H9 (cell line): ENCODE measurements around the gene AGBL4. TPM values are rescaled to one million over a fixed set of nuclear protein-coding genes. Genes with fewer than 3 reads are reported as not detected.
A peak's percentile ranks its signal among the peaks of the same experiment; 100 is the strongest.

Experiments
- DNase-seq: peaks from one replicate; pipeline ENCODE4 v3.0.0-alpha.2; 2017
- H2AFZ ChIP-seq: one replicate; pipeline ENCODE4 v1.6.1; 2013; ENCODE audit warnings: mild to moderate bottlenecking, low read length, control low read depth, moderate library complexity
- H2AK5ac ChIP-seq: 2 replicates; pipeline ENCODE4 v1.6.1; 2013; ENCODE audit warnings: low read length, control low read depth, mixed read lengths; ENCODE audit not compliant: insufficient read length
- H2BK120ac ChIP-seq: one replicate; pipeline ENCODE4 v1.6.1; 2013; ENCODE audit warnings: low read depth, mild to moderate bottlenecking, low read length, control low read depth, inconsistent platforms; ENCODE audit not compliant: poor library complexity, severe bottlenecking
- H2BK12ac ChIP-seq: 2 replicates; pipeline ENCODE4 v1.6.1; 2013; ENCODE audit warnings: low read length, control low read depth, mixed read lengths, low read depth; ENCODE audit not compliant: insufficient read length
- H2BK15ac ChIP-seq: 2 replicates; pipeline ENCODE4 v1.6.1; 2013; ENCODE audit warnings: low read depth, low read length, control low read depth
- H2BK20ac ChIP-seq: one replicate; pipeline ENCODE4 v1.6.1; 2013; ENCODE audit warnings: low read depth, mild to moderate bottlenecking, low read length, control low read depth, inconsistent platforms; ENCODE audit not compliant: poor library complexity, severe bottlenecking
- H2BK5ac ChIP-seq: 2 replicates; pipeline ENCODE4 v1.6.1; 2013; ENCODE audit warnings: low read length, control low read depth, mixed read lengths; ENCODE audit not compliant: insufficient read length
- H3K14ac ChIP-seq: 2 replicates; pipeline ENCODE4 v1.6.1; 2013; ENCODE audit warnings: low read length, control low read depth; ENCODE audit not compliant: insufficient read depth
- H3K18ac ChIP-seq: 2 replicates; pipeline ENCODE4 v1.6.1; 2013; ENCODE audit warnings: low read depth, mild to moderate bottlenecking, mixed read lengths, low read length, control low read depth; ENCODE audit not compliant: insufficient read length
- H3K23ac ChIP-seq: 2 replicates; pipeline ENCODE4 v1.6.1; 2013; ENCODE audit warnings: low read length, control low read depth, mixed read lengths, low read depth; ENCODE audit not compliant: insufficient read length
- H3K23me2 ChIP-seq: 2 replicates; pipeline ENCODE4 v1.6.1; 2013; ENCODE audit warnings: low read depth, mild to moderate bottlenecking, mixed read lengths, low read length, control low read depth; ENCODE audit not compliant: insufficient read length, poor library complexity, severe bottlenecking
- H3K27ac ChIP-seq: 2 replicates; pipeline ENCODE4 v1.5.1; 2013; ENCODE audit warnings: low read length, control low read depth, mixed read lengths, low read depth; ENCODE audit not compliant: insufficient read length
- H3K27me3 ChIP-seq: 2 replicates; pipeline ENCODE4 v1.6.1; 2013; ENCODE audit warnings: low read length, control low read depth, inconsistent platforms; ENCODE audit not compliant: insufficient read depth
- H3K4ac ChIP-seq: 2 replicates; pipeline ENCODE4 v1.6.1; 2013; ENCODE audit warnings: low read depth, mild to moderate bottlenecking, control low read depth, inconsistent platforms, low read length, moderate library complexity
- H3K4me1 ChIP-seq: 2 replicates; pipeline ENCODE4 v1.6.1; 2013; ENCODE audit warnings: low read length, control low read depth, inconsistent platforms; ENCODE audit not compliant: insufficient read depth
- H3K4me2 ChIP-seq: 2 replicates; pipeline ENCODE4 v1.6.1; 2013; ENCODE audit warnings: low read length, control low read depth, mixed read lengths; ENCODE audit not compliant: insufficient read length, insufficient read depth
- H3K56ac ChIP-seq: 2 replicates; pipeline ENCODE4 v1.6.1; 2013; ENCODE audit warnings: low read depth, mild to moderate bottlenecking, mixed read lengths, low read length, control low read depth; ENCODE audit not compliant: insufficient read length
- H3K79me1 ChIP-seq: 2 replicates; pipeline ENCODE4 v1.6.1; 2013; ENCODE audit warnings: low read depth, mild to moderate bottlenecking, moderate library complexity, low read length, control low read depth, inconsistent platforms; ENCODE audit not compliant: insufficient read depth, poor library complexity, severe bottlenecking
- H3K79me2 ChIP-seq: 2 replicates; pipeline ENCODE4 v1.6.1; 2013; ENCODE audit warnings: low read length, control low read depth, inconsistent platforms; ENCODE audit not compliant: insufficient read depth
- H3K9ac ChIP-seq: 2 replicates; pipeline ENCODE4 v1.6.1; 2013; ENCODE audit warnings: low read length, control low read depth, mixed read lengths; ENCODE audit not compliant: insufficient read length; ENCODE audit errors: extremely low read depth
- H3K9me3 ChIP-seq: one replicate; pipeline ENCODE4 v1.6.1; 2013; ENCODE audit warnings: low read depth, low read length, inconsistent platforms; ENCODE audit not compliant: control insufficient read depth
- H3T11ph ChIP-seq: one replicate; pipeline ENCODE4 v1.6.1; 2013; ENCODE audit warnings: mild to moderate bottlenecking, low read length, control low read depth, inconsistent platforms
- H4K20me1 ChIP-seq: one replicate; pipeline ENCODE4 v1.6.1; 2013; ENCODE audit not compliant: control insufficient read depth, insufficient read length, insufficient read depth
- H4K5ac ChIP-seq: 2 replicates; pipeline ENCODE4 v1.6.1; 2013; ENCODE audit warnings: low read depth, mild to moderate bottlenecking, mixed read lengths, low read length, control low read depth; ENCODE audit not compliant: insufficient read length
- H4K8ac ChIP-seq: replicated peaks from 2 replicates; pipeline ENCODE4 v1.6.1; 2013; ENCODE audit warnings: low read length, control low read depth, mixed read lengths, low read depth; ENCODE audit not compliant: insufficient read length
- H4K91ac ChIP-seq: 2 replicates; pipeline ENCODE4 v1.6.1; 2013; ENCODE audit warnings: low read depth, mild to moderate bottlenecking, moderate library complexity, mixed read lengths, low read length, control low read depth; ENCODE audit not compliant: insufficient read length
- H3K27ac Mint-ChIP-seq, 3 experiments: 2 replicates in 2 of 3; 3 replicates in 1 of 3; pipeline ENCODE4 v1.8.0; 2020 to 2021; ENCODE audit warnings: mixed read lengths in 3 of 3, mild to moderate bottlenecking in 1 of 3, moderate library complexity in 1 of 3
- H3K27me3 Mint-ChIP-seq: 2 replicates; pipeline ENCODE4 v1.8.0; 2021; ENCODE audit warnings: low read depth, mild to moderate bottlenecking, moderate library complexity, mixed read lengths
- H3K36me3 Mint-ChIP-seq, 3 experiments: 2 replicates in 2 of 3; 3 replicates in 1 of 3; pipeline ENCODE4 v1.8.0; 2020 to 2021; ENCODE audit warnings: low read depth in 3 of 3, mixed read lengths in 3 of 3; ENCODE audit not compliant: insufficient read depth in 1 of 3
- H3K4me1 Mint-ChIP-seq, 2 experiments: 2 replicates each; pipeline ENCODE4 v1.8.0; 2020; ENCODE audit warnings: mixed read lengths in 2 of 2
- H3K4me3 Mint-ChIP-seq, 2 experiments: 2 replicates in 1 of 2; 3 replicates in 1 of 2; pipeline ENCODE4 v1.8.0; 2020 to 2021; ENCODE audit warnings: mild to moderate bottlenecking in 2 of 2, mixed read lengths in 2 of 2, moderate library complexity in 1 of 2
- H3K9me3 Mint-ChIP-seq, 2 experiments: 2 replicates in 1 of 2; 3 replicates in 1 of 2; pipeline ENCODE4 v1.8.0; 2020; ENCODE audit warnings: mild to moderate bottlenecking in 2 of 2, mixed read lengths in 2 of 2, moderate library complexity in 1 of 2
- total RNA-seq: library from RNA; stranded (reverse); gene quantifications from 2 replicates; pipeline ENCODE4 v1.2.1, GENCODE V29; 2021
- TF ChIP-seq, protein P1 (sequence below): fragments of 200-600 bp; sonication (generic); conservative IDR thresholded peaks from 3 replicates; pipeline ENCODE4 v1.8.0; 2021; ENCODE audit warnings: antibody characterized with exemption, mild to moderate bottlenecking

The AGBL4 gene
- total RNA-seq, 1 experiment from 2014 or later: not detected

DNA sequence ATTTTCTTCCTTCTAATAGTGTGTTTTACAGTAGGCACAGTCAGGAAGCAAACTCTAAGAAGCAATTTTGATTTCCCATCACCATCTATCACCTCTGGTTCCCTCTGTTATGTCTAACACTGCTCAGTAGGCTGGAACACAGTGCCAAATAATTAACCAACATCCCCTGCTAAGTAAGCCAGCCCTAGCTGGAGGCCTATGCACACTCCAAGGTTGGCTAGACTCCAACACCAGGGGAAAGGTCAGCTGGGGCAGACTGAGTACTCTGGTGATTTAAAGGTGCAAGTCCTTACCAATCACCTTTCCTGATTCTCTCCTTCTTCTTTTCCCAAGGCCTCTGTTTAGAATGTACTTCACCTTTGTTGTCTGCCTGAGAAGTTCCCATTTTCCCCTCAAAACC, 1200.6 kb downstream of the AGBL4 start:
- H3K27ac Mint-ChIP-seq: peak overlapping the region in 1 of 3 experiments; percentile 62; a peak in 1 of 7 replicates
- Histone ChIP-seq H2BK15ac (no peak overlapping the region), H3K23me2 (no peaks in the 10 kb centered on the region), H3K14ac (no peak overlapping the region), H4K8ac (no peak overlapping the region), H3T11ph (no peak overlapping the region), H3K27me3 (no peaks in the 10 kb centered on the region), H3K4me1 (no peaks in the 10 kb centered on the region), H3K4ac (no peak overlapping the region), H3K23ac (no peak overlapping the region), H2BK20ac (no peak overlapping the region), H2BK12ac (no peak overlapping the region), H3K4me2 (no peak overlapping the region), H3K56ac (no peak overlapping the region), H3K79me2 (no peaks in the 10 kb centered on the region), H4K91ac (no peak overlapping the region), H3K79me1 (no peaks in the 10 kb centered on the region), H2BK120ac (no peak overlapping the region), H3K27ac (no peak overlapping the region), H4K5ac (no peak overlapping the region), H3K9me3 (no peaks in the 10 kb centered on the region), H2AK5ac (no peak overlapping the region), H4K20me1 (no peaks in the 10 kb centered on the region), H3K18ac (no peak overlapping the region), H2AFZ (no peak overlapping the region), H3K9ac (no peak overlapping the region), H2BK5ac (no peak overlapping the region)
- TF ChIP-seq, protein P1, sequence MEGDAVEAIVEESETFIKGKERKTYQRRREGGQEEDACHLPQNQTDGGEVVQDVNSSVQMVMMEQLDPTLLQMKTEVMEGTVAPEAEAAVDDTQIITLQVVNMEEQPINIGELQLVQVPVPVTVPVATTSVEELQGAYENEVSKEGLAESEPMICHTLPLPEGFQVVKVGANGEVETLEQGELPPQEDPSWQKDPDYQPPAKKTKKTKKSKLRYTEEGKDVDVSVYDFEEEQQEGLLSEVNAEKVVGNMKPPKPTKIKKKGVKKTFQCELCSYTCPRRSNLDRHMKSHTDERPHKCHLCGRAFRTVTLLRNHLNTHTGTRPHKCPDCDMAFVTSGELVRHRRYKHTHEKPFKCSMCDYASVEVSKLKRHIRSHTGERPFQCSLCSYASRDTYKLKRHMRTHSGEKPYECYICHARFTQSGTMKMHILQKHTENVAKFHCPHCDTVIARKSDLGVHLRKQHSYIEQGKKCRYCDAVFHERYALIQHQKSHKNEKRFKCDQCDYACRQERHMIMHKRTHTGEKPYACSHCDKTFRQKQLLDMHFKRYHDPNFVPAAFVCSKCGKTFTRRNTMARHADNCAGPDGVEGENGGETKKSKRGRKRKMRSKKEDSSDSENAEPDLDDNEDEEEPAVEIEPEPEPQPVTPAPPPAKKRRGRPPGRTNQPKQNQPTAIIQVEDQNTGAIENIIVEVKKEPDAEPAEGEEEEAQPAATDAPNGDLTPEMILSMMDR: no peak
- H3K4me1 Mint-ChIP-seq: no peaks in the 10 kb centered on the region
- peaks cover 27% of the 10 kb centered on the region for H3K27me3 Mint-ChIP-seq
- no peaks in the 10 kb centered on the region for H3K9me3 Mint-ChIP-seq
- no peaks in the 10 kb centered on the region for H3K36me3 Mint-ChIP-seq
- H3K4me3 Mint-ChIP-seq: no peak overlapping the region
- no peak for DNase-seq
